ENCODE data around the gene TCF7.

TCF7 gene

GRCh38 chr5:134090522-134090921, 24.0 kb upstream of the TCF7 start:
- DNase-seq (ENCODE audit: low read depth in 3 of 3): no peak

- DNase-seq (ENCODE audit: low read depth in 3 of 3): no peak
Measured at GRCh38 chr5:134091626-134092121, 22.8 kb upstream of the TCF7 start.

- no peak for DNase-seq (ENCODE audit: low read depth in 3 of 3)
Measured at GRCh38 chr5:134092875-134093274, 21.6 kb upstream of the TCF7 start.

GRCh38 chr5:134093351-134093750, 21.1 kb upstream of the TCF7 start:
- DNase-seq (ENCODE audit: low read depth in 3 of 3): no peak

GRCh38 chr5:134095293-134095692, 19.2 kb upstream of the TCF7 start:
- DNase-seq (ENCODE audit: low read depth in 3 of 3): no peak

GRCh38 chr5:134095887-134096589, 18.4 kb upstream of the TCF7 start:
- DNase-seq (ENCODE audit: low read depth in 3 of 3): no peak

- DNase-seq (ENCODE audit: low read depth in 3 of 3): no peak
Measured at GRCh38 chr5:134097211-134097749, 17.2 kb upstream of the TCF7 start.

- DNase-seq (ENCODE audit: low read depth in 3 of 3): no peak
Measured at GRCh38 chr5:134098690-134099089, 15.8 kb upstream of the TCF7 start.

GRCh38 chr5:134099288-134099872, 15.1 kb upstream of the TCF7 start:
- no peak for DNase-seq (ENCODE audit: low read depth in 3 of 3)

GRCh38 chr5:134099939-134100282, 14.6 kb upstream of the TCF7 start:
- no peak for DNase-seq (ENCODE audit: low read depth in 3 of 3)

GRCh38 chr5:134100283-134101091, 14.0 kb upstream of the TCF7 start:
- DNase-seq (ENCODE audit: low read depth in 3 of 3): peak; percentile 71 to 85 (median 80)

- peak in 1 of 3 donors; percentile 66 for DNase-seq (ENCODE audit: low read depth in 3 of 3)
Measured at GRCh38 chr5:134101686-134102439, 12.6 kb upstream of the TCF7 start.

GRCh38 chr5:134103397-134103796, 11.1 kb upstream of the TCF7 start:
- DNase-seq (ENCODE audit: low read depth in 3 of 3): no peak

- no peak for DNase-seq (ENCODE audit: low read depth in 3 of 3)
Measured at GRCh38 chr5:134103998-134104654, 10.4 kb upstream of the TCF7 start.

- no peak for DNase-seq (ENCODE audit: low read depth in 3 of 3)
Measured at GRCh38 chr5:134106991-134107701, 7.3 kb upstream of the TCF7 start.

- no peak for DNase-seq (ENCODE audit: low read depth in 3 of 3)
Measured at GRCh38 chr5:134107779-134108178, 6.7 kb upstream of the TCF7 start.

- DNase-seq (ENCODE audit: low read depth in 3 of 3): no peak
Measured at GRCh38 chr5:134110382-134110781, 4.1 kb upstream of the TCF7 start.

- no peak for DNase-seq (ENCODE audit: low read depth in 3 of 3)
Measured at GRCh38 chr5:134111741-134112647, 2.5 kb upstream of the TCF7 start.

- DNase-seq (ENCODE audit: low read depth in 3 of 3): no peak
Measured at GRCh38 chr5:134112726-134113362, 1.6 kb upstream of the TCF7 start.

Measured in stimulated activated CD4-positive, alpha-beta T cell treated with anti-CD3 and anti-CD28 coated beads, TNF-alpha, amount 100 ng/mL, for 48 hours (primary cell).